HG02678 (cell line): ENCODE data around the gene XRCC4.

Experiments
- ATAC-seq: cut with Tn5 transposase; IDR thresholded peaks from one replicate; pipeline ENCODE4 v1.9.1; 2021; ENCODE audit warnings: mild to moderate bottlenecking, moderate library complexity; ENCODE audit not compliant: unreplicated experiment

Gene XRCC4

DNA sequence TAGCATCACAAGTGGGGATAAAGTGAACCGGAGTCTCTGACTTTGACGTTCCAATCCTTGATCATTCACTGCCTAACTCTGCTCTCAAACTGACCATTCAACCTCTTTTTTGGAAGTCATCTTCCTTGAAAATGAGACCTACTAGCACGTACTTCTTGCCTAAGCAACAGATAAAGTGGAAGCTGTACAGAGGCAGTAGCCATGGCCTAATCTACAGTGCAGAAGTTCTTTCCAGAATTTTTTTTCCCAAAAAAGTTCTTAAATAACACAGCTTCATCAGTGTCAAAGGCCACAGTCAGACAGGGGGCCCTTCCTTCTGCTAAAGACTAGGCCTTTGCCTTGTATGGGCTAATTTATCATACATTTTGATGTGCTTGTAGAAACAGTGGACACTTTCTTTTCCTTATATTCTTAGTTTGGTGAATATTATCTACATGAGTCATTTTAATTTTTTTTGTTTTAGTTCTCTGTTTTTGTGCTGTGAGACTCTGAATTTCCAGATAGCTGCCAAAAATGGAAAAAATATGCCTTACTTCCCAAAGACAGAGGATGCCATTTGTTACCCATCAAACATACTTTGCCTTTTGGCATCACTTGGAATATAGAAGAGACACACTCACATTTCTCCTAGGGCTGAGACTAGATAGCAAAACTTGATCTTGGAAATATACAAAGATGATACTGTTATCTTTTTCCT lies 297.9 kb downstream of the XRCC4 start:
- ATAC-seq = no peak

DNA sequence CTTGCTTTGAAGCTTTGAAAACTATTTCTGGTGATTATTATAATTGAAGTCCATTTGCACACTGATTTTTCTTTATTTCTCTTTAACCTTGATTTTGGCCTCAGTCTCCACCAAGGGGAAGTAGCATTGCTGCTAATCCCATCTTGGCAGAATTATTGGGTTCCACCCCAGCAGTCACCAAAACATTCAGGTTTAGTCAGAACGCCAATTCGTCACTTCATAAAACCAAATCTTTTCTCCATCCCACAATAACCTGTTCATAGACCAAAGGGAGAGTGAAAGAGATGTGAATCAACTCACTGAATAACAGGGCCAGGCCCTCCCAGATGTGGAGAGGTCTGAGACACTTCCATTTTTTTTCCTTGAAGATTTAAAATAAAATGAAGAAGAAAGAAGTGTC lies 299.1 kb downstream of the XRCC4 start:
- no peak for ATAC-seq

- no peak for ATAC-seq
Observed at GRCh38 chr5:83377131-83377865, 300.0 kb downstream of the XRCC4 start.

DNA sequence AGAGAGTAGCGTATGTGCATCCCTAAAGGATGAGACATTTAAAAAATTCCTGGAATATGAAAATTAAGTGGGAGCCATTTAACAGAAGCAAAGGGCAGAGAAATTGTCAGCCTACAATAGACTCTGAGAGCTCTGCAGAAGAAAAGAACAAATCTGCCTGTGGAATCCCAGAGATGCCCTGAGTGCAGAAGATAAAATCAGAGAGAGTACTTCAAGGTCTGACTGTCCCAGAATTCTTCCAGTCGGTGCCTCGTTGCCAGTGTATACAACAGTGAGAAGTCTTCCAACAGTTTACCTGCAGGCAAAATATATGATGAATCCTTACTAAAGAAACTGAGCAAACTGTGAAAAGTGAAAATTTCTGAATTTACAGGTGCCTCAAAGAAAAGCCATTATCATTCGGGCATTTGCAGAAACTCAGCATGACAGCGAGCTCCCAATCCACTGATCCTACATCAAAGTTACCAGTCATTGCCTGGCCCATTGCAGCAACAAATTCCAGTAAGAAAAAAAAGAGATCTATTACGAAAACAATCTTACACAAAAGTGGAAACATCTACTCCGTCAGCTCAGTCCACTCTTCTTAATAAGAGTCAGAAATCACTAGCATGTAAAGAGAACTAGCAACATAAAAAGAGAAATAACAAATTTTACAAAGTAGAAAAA lies 301.4 kb downstream of the XRCC4 start:
- no peak for ATAC-seq

- ATAC-seq = no peak
Observed at GRCh38 chr5:83385812-83386211, 308.5 kb downstream of the XRCC4 start.

DNA sequence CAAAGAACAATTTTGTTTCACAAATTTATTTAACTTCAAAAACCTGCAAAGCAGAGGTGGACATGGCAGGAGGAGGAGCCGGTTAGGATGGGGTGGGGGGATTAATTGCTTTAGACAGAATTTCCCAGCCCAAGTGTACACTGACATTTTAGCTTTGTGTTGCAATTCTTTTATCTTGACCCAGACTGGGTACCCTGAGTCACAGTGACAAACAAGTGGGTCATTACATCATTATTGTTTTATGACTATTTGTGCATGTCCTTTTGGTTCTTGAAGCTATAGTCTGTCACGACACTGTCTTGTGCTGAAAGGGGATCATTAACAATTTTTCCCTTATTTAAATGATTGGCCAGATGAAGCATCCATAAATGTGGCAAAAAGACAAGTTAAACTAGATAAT lies 309.7 kb downstream of the XRCC4 start:
- no peak for ATAC-seq

- no peak for ATAC-seq
Observed at GRCh38 chr5:83388608-83389007, 311.3 kb downstream of the XRCC4 start.

DNA sequence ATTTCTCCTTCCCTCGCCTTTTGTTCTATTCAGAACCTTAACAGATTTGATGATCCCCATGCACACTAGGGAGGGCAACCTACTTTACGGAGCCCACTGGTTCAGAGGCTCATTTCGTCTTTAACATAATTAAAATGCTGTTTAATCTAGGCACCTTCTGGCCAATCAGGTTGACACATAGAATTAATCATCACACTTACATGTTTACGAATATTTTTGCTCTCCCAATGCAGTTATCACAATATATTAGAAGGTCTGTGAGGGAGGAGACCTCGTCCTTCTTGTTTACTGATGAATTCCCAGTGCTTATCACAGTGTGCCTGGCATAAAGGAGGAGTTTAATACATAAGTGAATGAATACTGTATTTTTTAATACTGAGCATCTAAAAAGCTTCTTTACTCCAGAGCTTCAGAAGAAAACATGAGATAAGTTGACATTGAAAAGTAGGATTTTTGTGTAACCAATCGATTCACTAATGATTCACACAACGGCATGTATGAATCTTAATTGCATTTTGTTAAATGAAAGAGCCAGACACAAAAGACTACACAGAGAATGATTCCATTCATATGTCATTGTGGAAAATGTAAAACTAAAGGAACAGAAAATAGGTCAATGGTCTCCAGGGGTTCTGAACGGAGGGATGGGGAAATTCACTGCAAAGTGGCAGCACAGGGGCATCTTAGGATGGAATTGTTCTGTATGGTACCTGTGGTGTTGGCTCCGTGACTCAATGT lies 315.6 kb downstream of the XRCC4 start:
- ATAC-seq = no peak

- no peak for ATAC-seq
Observed at GRCh38 chr5:83393504-83393866, 316.1 kb downstream of the XRCC4 start.

DNA sequence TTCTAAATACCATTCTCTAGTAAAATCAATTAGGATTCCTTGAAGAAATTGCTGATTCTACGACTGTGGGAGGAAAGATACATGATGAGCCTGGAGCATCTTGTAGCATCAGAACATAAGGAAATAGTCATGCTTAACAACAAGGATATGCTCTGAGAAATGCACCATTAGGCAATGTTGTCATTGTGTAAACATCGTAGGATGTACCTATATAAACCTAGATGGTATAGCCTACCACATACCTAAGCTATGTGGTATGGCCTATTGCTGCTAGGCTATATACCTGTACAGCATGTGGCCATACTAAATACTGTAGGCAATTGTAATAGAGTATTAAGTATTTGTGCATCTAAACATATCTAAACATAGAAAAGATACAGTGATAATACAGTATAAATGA lies 316.8 kb downstream of the XRCC4 start:
- no peak for ATAC-seq

GRCh38 chr5:83396662-83397061 lies 319.3 kb downstream of the XRCC4 start:
- no peak for ATAC-seq

- no peak for ATAC-seq
Observed at GRCh38 chr5:83397658-83398057, 320.3 kb downstream of the XRCC4 start.

- no peak for ATAC-seq
Observed at GRCh38 chr5:83400241-83400640, 322.9 kb downstream of the XRCC4 start.

GRCh38 chr5:83400701-83401100 lies 323.4 kb downstream of the XRCC4 start:
- no peak for ATAC-seq

DNA sequence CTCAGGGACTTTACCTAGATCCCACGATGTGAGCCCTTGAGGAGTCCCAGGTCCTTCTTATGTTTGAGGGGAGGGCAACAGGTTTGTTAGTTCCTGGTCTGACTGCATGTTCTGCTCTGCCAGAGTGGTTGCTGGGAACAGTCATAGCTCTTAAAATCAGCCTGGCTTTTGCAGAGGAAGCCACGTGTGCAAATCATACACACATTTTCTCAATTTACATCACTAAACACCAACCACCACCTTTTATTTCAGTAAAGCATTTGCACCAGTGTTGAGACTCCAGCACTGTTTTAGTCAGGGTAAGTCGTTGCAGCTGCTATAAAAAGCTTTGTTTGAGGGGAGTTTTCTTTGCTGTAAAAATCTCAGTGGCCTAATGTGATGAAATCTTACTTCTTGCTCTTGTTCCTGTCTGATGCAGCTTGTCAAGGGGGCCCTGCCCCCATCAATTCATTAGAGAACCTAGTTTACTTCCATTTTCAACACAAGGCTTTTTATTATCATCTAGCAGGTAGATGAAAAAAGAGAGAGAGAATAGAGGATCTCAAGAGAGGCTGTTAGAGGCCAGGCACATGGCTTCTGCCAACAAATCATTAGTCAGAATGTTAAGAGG lies 323.9 kb downstream of the XRCC4 start:
- ATAC-seq = peak; percentile 51

DNA sequence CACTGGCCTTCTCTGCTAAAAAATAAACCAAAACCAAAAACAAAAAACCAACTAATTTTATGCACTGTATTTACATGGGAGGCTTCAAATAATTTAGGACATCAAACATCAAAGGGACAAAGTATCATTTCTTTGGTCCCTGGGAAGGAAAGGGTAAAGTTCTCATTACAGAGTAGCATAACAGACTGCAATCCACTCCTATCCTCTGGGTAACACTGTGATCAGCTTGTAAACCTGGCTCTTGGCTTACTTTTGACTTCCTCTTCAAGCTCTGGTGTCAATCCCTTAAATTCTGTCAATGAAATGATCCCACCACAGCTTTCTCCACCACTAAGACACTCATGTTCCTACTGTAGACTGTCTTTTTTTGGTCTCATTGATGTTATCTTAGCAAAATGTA lies 324.4 kb downstream of the XRCC4 start:
- no peak for ATAC-seq
